GM12878 (cell line): ENCODE results near the gene CYTIP. TPM values are rescaled to one million over a fixed set of nuclear protein-coding genes. Genes with fewer than 3 reads are reported as not detected.

Source experiments
- BACH1 ChIP-seq: fragments of 450-650 bp; IDR thresholded peaks from 2 replicates; pipeline ENCODE4 v1.6.1; 2017; ENCODE audit warnings: mild to moderate bottlenecking, borderline replicate concordance
- CHD1 ChIP-seq: IDR thresholded peaks from 2 replicates; pipeline ENCODE4 v1.6.1; 2012; ENCODE audit warnings: low read depth, low read length, improper control_type of control experiment
- CREB1 ChIP-seq: IDR thresholded peaks from 2 replicates; pipeline ENCODE4 v1.6.1; 2012; ENCODE audit warnings: low read depth, mild to moderate bottlenecking, inconsistent platforms
- EGR1 ChIP-seq, 2 experiments: IDR thresholded peaks; 1 replicate in 1 of 2; 2 replicates in 1 of 2; pipeline ENCODE4 v1.6.1; 2011 to 2012; ENCODE audit warnings: low read depth in 2 of 2, low read length in 2 of 2, borderline replicate concordance in 1 of 2, mild to moderate bottlenecking in 1 of 2, moderate library complexity in 1 of 2
- MEF2B ChIP-seq: fragments of 450-650 bp; IDR thresholded peaks from 2 replicates; pipeline ENCODE4 v1.6.1; 2018; ENCODE audit warnings: mild to moderate bottlenecking, moderate library complexity; ENCODE audit not compliant: partially characterized antibody, poor library complexity, severe bottlenecking
- MLLT1 ChIP-seq: fragments of 450-650 bp; IDR thresholded peaks from 2 replicates; pipeline ENCODE4 v1.6.1; 2016; ENCODE audit warnings: mild to moderate bottlenecking
- NR2F1 ChIP-seq: fragments of 450-650 bp; conservative IDR thresholded peaks from 2 replicates; pipeline ENCODE4 v1.6.1; 2017; ENCODE audit warnings: mild to moderate bottlenecking
- POLR2AphosphoS5 ChIP-seq: IDR thresholded peaks from 2 replicates; pipeline ENCODE4 v1.6.1; 2011; ENCODE audit warnings: mild to moderate bottlenecking, low read length, inconsistent platforms
- RAD51 ChIP-seq: fragments of 450-650 bp; IDR thresholded peaks from 2 replicates; pipeline ENCODE4 v1.6.1; 2016; ENCODE audit warnings: moderate library complexity, mild to moderate bottlenecking, inconsistent platforms
- SMAD1 ChIP-seq: fragments of 450-650 bp; IDR thresholded peaks from 2 replicates; pipeline ENCODE4 v1.6.1; 2018; ENCODE audit warnings: mild to moderate bottlenecking, low read depth; ENCODE audit not compliant: partially characterized antibody
- SREBF1 ChIP-seq: IDR thresholded peaks from 2 replicates; pipeline ENCODE4 v1.6.1; 2012; ENCODE audit warnings: mild to moderate bottlenecking, low read length
- TCF3 ChIP-seq: IDR thresholded peaks from 2 replicates; pipeline ENCODE4 v1.6.1; 2012; ENCODE audit warnings: low read depth, mild to moderate bottlenecking, low read length, borderline replicate concordance; ENCODE audit not compliant: insufficient read depth
- TCF7 ChIP-seq: IDR thresholded peaks from 2 replicates; pipeline ENCODE4 v1.6.1; 2014; ENCODE audit warnings: antibody characterized with exemption, borderline replicate concordance
- USF2 ChIP-seq: IDR thresholded peaks from 2 replicates; pipeline ENCODE4 v1.6.1; 2011; ENCODE audit warnings: low read depth, low read length, improper control_type of control experiment, borderline replicate concordance
- polyA plus RNA-seq, 11 experiments: library from polyadenylated mRNA; depleted of rRNA in 4 of 11; unstranded in 6 of 11; stranded (reverse) in 5 of 11; fragments of >200 nt; fragmentation: Nextera tagmentation in 4 of 11; fragmentation: Illumina TruSeq in 1 of 11; extraction: Ambion mirVana in 4 of 11; extraction: Trizol in 1 of 11; gene quantifications; 1 replicate in 1 of 11; 2 replicates in 10 of 11; pipeline versions ENCODE4 v1.2.1 to v1.2.3, GENCODE V29; 2011 to 2016; ENCODE audit warnings: inconsistent platforms in 2 of 11, missing spikeins in 2 of 11, low read depth in 1 of 11
- total RNA-seq, 4 experiments: library from RNA; depleted of rRNA in 3 of 4; stranded (reverse); fragments of >200 nt in 3 of 4; fragmentation: Illumina TruSeq in 1 of 4; extraction: Trizol in 1 of 4; gene quantifications; 2 replicates each; pipeline versions ENCODE4 v1.2.1 to v1.2.3, GENCODE V29; 2013 to 2021

The CYTIP gene
- total and polyA plus RNA-seq, 10 of the 15 experiments (the other 5 are each of a cell fraction or from before 2014, with no cell fraction given): 55.1 to 178 (median 73.4) TPM

- peak; percentile 45; the same call in 1 of the 2 replicates for TF ChIP-seq MLLT1
- TF ChIP-seq BACH1: 0 out of 2 replicates have a peak, but pooled peaks have one; percentile 21
- no peak for TF ChIP-seq EGR1 (IDR thresholded peaks at IDR 0.05; ENCODE audit: borderline replicate concordance in 1 of 2, low read depth in 2 of 2, low read length in 2 of 2)
- TF ChIP-seq POLR2AphosphoS5: peak; percentile 72
- no peak for TF ChIP-seq MEF2B
- TF ChIP-seq SMAD1: no peak
- no peak for TF ChIP-seq NR2F1
- no peak for TF ChIP-seq RAD51
- TF ChIP-seq CHD1: no peak
- no peak for TF ChIP-seq SREBF1
- TF ChIP-seq TCF3: no peak
- TF ChIP-seq TCF7: no peak
- no peak for TF ChIP-seq CREB1
- TF ChIP-seq USF2: no peak
- TF ChIP-seq, all 136 proteins: peak for 5
Measured at GRCh38 chr2:157415591-157416101, 28.2 kb downstream of the CYTIP start (continued).
